OCI-LY7 (cell line): ENCODE results near the gene PTPN21.

Experiments
- EZH2phosphoT487 ChIP-seq: fragments of 200-600 bp; sonication (generic); IDR thresholded peaks from 2 replicates; pipeline ENCODE4 v1.6.1; 2018; ENCODE audit warnings: low read depth, borderline replicate concordance, mild to moderate bottlenecking, mixed run types, antibody characterized with exemption, low read length, moderate library complexity, mixed read lengths
- TF ChIP-seq, protein P1 (sequence below): fragments of 200-600 bp; sonication (generic); conservative IDR thresholded peaks from 2 replicates; pipeline ENCODE4 v1.5.1; 2014; ENCODE audit warnings: mild to moderate bottlenecking, antibody characterized with exemption, low read length, moderate library complexity, mixed read lengths

DNA sequence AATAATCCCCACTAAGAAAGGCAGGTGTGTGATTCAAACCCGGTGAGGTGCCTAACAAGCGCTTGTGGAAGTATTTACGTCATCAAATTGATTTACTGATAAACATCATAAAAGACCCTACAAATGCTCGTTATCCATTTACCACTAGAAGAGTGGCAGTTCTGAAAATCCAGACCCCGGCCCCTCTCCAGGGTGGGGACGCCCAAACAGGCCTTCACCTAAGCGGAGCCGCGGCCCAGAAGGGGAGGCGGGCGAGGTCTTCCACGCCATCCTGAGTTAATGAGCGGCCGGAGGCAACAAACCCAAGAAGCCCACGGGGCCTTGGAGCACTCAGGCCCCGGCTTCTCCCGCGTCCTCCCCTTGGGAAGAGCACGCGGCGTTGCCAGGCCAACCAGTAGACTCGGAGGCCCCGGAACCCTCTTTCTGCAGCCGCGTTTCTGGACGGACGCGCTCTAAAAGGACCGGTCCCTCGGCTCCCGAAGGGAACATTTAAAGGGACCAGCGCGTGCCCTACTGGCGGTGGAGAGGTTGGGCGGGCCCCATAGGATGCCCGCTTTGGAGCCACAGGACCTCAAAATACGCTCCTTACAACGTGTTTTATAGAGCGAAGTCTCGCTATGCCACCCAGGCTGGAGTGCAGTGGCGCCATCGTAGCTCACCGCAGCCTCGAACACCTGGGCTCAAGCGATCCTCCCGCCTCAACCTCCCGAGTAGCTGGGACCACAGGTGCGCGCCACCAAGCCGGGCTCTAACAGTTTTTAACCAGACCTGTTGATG is 3.5 kb downstream of the PTPN21 start:
- TF ChIP-seq, protein P1, sequence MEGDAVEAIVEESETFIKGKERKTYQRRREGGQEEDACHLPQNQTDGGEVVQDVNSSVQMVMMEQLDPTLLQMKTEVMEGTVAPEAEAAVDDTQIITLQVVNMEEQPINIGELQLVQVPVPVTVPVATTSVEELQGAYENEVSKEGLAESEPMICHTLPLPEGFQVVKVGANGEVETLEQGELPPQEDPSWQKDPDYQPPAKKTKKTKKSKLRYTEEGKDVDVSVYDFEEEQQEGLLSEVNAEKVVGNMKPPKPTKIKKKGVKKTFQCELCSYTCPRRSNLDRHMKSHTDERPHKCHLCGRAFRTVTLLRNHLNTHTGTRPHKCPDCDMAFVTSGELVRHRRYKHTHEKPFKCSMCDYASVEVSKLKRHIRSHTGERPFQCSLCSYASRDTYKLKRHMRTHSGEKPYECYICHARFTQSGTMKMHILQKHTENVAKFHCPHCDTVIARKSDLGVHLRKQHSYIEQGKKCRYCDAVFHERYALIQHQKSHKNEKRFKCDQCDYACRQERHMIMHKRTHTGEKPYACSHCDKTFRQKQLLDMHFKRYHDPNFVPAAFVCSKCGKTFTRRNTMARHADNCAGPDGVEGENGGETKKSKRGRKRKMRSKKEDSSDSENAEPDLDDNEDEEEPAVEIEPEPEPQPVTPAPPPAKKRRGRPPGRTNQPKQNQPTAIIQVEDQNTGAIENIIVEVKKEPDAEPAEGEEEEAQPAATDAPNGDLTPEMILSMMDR = no peak
- no peak for TF ChIP-seq EZH2phosphoT487
